AG09309 (cell line): ENCODE data around the gene LYPD5.
"Not testable (repeated sequence)": the region's sequence is repeated elsewhere in the genome, so short reads cannot be mapped to it uniquely, and the experiment has no call there.

Experiments
- DNase-seq: peaks from one replicate; pipeline ENCODE4 v3.0.0-alpha.2; 2010; ENCODE audit warnings: low read depth
- H3K4me3 ChIP-seq: 2 replicates; pipeline ENCODE4 v1.5.1; 2011; ENCODE audit warnings: mild to moderate bottlenecking, low read depth, low read length, moderate library complexity; ENCODE audit not compliant: control insufficient read depth
- TF ChIP-seq, protein P1 (sequence below): IDR thresholded peaks from 2 replicates; pipeline ENCODE4 v1.5.1; 2011; ENCODE audit warnings: mild to moderate bottlenecking, low read depth, low read length, inconsistent platforms; ENCODE audit not compliant: insufficient read depth, control insufficient read depth; ENCODE audit errors: missing control alignments

The LYPD5 gene

DNA sequence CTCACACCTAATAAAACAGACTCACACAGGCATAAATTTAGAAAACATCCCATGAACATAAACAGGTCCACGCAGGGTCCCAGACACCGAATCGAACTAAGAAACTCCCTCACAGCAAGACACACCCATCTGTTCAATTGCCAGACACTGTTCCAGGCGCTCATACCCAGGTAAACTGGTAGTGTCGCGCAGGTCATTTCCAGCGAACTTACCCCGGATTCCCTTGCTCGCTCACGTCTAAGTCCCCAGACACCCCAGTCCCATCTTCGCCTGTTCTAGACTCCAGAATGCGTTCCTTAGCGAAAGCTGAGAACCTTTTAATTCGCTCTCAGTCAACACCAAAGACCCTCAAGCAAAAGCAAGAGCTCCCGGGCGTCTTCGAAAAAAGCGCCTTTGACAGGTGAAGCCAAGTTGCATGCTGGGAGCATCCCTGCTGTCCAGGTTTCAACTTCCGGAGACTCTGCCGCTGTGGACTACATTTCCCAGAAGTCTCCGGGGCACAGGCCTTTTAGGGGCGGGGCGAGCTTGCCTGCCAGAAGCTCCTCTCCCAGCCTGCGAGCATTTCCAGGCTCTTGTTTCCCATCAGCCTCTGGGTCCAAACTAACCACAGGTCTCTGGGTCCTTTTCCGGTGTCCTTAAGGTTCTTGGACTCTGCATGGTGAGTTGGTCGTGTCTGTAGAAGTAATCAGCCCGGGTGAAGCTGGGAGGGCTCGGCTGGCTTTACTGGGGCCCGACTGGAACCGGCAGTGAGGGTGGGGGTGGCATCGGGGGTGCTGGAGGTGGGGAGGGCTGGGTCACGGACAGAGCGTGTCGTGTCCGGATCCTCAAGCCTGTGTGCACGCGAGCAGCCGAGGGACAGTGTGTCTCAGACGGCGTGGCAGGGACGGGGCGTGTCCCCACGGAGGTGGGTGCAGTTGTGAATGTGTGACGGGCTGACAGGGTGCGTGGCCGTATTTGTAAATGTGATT lies 24.8 kb upstream of the LYPD5 start, which contains the start of gene ZNF283:
Gene ZNF283, plus strand, starts transcription at position 535 of the 968 bp plus-strand sequence. CDS start 6,184 bp downstream, outside the sequence.
- H3K4me3 ChIP-seq = peak within 1 kb of the TSS; percentile 50
- DNase-seq = peak; percentile 60
- TF ChIP-seq, protein P1, sequence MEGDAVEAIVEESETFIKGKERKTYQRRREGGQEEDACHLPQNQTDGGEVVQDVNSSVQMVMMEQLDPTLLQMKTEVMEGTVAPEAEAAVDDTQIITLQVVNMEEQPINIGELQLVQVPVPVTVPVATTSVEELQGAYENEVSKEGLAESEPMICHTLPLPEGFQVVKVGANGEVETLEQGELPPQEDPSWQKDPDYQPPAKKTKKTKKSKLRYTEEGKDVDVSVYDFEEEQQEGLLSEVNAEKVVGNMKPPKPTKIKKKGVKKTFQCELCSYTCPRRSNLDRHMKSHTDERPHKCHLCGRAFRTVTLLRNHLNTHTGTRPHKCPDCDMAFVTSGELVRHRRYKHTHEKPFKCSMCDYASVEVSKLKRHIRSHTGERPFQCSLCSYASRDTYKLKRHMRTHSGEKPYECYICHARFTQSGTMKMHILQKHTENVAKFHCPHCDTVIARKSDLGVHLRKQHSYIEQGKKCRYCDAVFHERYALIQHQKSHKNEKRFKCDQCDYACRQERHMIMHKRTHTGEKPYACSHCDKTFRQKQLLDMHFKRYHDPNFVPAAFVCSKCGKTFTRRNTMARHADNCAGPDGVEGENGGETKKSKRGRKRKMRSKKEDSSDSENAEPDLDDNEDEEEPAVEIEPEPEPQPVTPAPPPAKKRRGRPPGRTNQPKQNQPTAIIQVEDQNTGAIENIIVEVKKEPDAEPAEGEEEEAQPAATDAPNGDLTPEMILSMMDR = no peak

DNA sequence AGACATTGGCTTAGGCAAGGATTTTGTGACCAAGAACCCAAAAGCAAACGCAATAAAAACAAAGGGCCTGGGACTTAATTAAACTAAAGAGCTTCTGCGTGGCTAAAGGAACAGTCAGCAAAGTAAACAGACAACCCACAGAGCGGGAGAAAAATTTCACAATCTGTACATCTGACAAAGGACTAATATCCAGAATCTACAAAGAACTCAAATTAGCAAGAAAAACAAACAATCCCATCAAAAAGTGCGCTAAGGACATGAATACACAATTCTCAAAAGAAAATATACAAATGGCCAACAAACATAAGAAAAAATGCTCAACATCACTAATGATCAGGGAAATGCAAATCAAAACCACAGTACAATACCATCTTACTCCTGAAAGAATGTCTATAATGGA lies 22.3 kb upstream of the LYPD5 start:
- DNase-seq, H3K4me3 ChIP-seq: not testable (repeated sequence)

DNA sequence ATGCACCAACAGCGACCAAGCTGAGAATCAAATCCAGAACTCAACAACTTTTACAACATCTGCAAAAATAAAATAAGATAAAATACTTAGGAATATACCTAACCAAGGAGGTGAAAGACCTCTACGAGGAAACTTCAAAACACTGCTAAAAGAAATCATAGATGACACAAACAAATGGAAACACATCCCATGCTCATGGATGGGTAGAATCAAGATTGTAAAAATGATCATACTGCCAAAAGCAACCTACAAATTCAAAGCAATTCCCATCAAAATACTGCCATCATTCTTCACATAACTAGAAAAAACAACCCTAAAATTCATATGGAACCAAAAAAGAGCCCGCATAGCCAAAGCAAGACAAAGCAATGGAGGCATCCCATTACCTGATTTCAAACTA lies 21.6 kb upstream of the LYPD5 start:
- H3K4me3 ChIP-seq, DNase-seq: not testable (repeated sequence)

DNA sequence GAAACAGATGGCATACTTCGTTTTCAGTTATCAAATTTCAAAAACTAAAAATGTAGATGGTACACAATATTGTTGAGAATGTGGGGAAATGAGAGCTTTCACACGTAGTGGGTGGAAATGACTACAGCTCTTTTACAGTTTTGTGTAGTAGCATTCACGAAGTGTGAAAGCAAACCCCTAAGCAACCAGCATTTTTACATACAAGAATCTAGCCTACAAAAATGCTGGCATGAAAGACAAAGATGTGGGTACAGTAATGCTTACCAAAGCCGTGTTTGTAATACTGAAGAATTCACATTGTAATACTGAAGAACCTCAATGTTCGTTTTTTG lies 18.6 kb upstream of the LYPD5 start:
- TF ChIP-seq, protein P1 = no peak
- peak overlapping the region; percentile 44 for H3K4me3 ChIP-seq
- no peak for DNase-seq

DNA sequence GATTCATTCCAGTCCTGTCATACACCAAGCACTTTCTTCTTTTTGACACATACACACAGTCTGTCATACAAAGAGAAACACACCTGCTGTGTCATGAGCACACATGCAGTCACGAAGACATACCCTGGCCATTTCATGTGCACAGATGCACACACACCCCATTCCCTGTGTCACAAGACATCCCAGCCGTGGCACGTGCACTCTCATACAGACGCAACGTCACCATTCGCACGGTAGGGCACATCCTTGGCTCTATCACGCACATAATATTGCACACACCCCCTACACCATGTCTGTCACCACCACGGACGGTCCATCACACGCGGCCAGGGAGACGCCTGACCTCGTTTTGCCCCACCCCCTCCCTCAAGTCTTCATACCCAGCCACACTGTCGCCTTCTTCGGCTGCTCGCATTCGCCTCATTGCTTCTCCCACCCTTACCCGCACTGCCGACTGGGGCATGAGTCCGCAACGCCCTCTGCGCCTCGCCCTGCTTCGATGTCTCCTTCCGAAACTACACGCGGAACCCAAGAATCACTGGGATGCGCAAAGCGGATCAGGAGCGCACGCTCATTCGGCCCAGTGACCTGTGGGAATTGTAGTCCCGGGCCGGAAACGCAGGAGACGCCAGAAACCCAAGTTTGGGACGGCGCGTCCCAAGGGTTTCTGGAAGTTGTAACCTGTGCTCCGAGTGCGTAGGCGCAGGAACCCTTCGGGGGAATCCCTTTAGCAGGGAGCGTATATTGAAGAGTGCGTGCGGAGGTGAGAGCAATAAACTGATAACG lies 18.0 kb upstream of the LYPD5 start:
- DNase-seq = no peak
- TF ChIP-seq, protein P1 = no peak
- peak overlapping the region; percentile 44 for H3K4me3 ChIP-seq

DNA sequence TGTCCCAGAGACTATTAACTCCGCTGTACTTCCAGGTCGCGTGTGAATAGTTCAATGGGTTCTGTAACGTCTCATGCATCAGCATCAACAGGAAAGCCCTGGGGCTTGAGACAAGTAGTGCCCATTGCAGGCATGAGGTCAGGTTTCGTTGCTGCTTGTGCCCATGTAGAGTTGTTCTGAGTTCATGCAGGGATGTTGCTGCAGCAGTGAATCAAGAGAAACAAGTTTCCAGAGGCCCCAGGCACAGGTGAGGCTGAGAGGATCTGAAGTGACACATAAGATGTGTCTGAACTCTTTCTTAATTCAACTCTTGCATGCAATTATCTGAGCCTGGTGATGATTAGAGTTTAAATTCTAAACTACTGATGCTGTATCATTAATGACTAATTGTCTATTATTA lies 16.3 kb upstream of the LYPD5 start:
- H3K4me3 ChIP-seq = no peak overlapping the region
- no peak for DNase-seq
- TF ChIP-seq, protein P1 = no peak

DNA sequence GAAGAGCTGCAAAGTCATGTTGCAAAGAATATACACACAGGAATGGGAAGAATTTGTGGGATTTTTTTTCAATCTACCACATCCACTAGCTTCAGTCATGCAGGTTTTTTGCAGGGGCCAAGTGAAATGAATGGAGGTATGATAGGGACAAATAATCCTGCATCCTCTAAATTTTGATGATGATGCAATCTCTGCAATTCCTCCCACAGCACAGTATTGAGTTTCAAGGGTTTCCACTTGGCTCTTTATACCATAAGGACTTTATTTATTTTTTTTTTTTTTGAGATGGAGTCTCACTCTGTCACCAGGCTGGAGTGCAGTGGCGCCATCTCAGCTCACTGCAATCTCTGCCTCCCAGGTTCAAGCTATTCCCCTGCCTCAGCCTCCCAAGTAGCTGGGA lies 15.2 kb upstream of the LYPD5 start:
- not testable (repeated sequence) for DNase-seq, H3K4me3 ChIP-seq

DNA sequence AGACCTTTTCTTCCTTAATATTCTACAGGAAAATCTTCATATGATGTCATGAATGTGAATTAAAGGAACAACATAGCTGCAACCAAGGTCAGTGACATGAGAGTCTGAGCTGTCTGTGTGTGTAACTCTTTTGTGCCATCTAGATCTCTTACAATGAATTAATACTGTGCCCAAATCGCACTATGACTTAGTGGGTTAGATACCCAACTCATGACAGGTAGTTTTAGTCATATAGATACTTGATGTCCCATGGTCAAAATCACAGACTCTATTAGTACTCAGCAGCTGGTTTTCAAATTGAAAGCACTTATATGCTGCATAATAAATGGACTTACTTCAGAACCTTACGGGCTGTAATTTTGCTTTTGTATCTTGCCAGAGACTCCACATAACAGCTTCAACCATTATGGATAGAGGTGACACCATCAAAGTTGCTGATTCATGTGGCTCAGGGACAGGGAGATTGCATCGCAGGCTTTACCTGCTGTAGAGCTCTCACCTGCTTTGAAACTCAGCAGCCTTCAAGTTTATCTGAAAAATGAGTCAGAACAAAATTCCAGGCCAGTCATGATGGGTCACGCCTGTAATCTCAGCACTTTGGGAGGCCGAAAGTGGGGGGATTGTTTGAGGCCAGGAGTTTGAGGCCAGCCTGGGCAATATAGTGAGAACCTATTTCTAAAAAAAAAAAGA lies 12.6 kb upstream of the LYPD5 start:
- TF ChIP-seq, protein P1 = no peak
- no peak for DNase-seq
- no peak overlapping the region for H3K4me3 ChIP-seq
